Hepatocyte (in vitro differentiated cells): ENCODE data around the gene CEACAM19.

ENCODE experiments used
- CTCF ChIP-seq: fragments of 200-600 bp; sonication (generic); IDR thresholded peaks from 2 replicates; pipeline ENCODE4 v1.5.1; 2016; ENCODE audit warnings: antibody characterized with exemption, mild to moderate bottlenecking; ENCODE audit not compliant: poor library complexity
- EZH2 ChIP-seq: fragments of 200-600 bp; sonication (generic); IDR thresholded peaks from 2 replicates; pipeline ENCODE4 v1.6.1; 2016; ENCODE audit warnings: antibody characterized with exemption, mild to moderate bottlenecking, borderline replicate concordance
- EZH2phosphoT487 ChIP-seq: fragments of 200-600 bp; sonication (generic); IDR thresholded peaks from one replicate; pipeline ENCODE4 v1.6.1; 2018; ENCODE audit warnings: antibody characterized with exemption, mild to moderate bottlenecking, low read depth, moderate library complexity; ENCODE audit not compliant: unreplicated experiment, severe bottlenecking

DNA sequence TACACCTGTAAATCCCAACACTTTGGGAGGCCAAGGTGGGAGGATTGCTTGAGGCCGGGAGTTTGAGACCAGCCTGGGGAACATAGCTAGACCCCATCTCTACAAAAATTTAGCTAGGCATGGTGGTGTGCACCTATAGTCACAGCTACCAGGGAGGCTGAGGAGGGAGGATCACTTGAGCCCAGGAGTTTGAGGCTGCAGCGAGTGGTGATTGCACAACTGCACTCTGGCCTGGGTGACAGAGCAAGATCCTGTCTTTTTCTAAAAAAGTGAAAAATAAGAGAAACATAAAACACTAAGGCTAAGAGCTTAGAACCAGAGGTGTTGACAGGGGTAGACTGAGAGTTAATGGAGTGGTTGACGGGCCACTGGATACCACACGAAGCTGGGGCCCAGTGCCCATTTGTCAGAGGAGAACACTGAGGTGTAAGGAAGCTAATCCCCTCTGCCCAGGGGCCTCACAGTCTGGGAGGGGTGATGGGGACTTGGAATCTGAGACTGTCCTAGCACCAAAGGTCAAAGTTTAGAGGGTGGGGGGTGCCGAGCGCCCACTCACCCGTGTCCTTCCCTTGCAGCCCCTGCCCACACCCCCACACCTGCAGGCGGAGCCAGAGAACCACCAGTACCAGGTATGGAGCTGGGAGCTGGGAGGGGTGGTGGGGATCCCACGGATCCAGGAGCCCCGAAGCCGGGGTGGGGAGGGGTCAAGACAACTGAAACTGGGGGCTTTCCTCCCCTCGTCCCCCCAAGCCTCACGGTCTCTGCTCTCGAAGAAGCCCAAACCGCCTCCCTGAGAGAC lies 10.9 kb downstream of the CEACAM19 start:
- TF ChIP-seq CTCF: no peak
- no peak for TF ChIP-seq EZH2
- no peak for TF ChIP-seq EZH2phosphoT487
